Measurements from ENCODE around the gene PPHLN1.

The PPHLN1 gene

DNA sequence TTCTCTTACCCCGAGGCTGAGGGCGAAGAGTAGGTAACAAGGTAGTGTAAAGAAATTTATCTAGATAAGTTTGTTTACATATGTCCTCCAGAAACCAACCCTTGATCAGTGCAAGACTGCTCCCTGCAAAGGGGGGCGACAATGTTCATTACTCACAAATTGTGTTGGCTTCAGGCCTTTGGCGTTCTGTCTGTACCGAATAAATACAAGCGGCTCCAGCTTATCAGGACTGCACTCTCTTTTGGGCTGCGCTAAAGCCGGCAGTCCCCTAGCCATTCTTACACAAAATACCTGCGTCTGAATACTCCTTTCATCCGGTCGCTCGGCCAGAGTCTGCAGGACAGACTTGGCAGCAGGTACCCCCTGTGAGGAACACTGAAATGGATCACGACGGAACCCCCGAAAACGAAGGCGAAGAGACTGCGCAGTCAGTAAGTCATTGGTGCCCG, 116.4 kb downstream of the PPHLN1 start:
- no peak for DNase-seq (ENCODE audit: low read depth in 2 of 2)

DNA sequence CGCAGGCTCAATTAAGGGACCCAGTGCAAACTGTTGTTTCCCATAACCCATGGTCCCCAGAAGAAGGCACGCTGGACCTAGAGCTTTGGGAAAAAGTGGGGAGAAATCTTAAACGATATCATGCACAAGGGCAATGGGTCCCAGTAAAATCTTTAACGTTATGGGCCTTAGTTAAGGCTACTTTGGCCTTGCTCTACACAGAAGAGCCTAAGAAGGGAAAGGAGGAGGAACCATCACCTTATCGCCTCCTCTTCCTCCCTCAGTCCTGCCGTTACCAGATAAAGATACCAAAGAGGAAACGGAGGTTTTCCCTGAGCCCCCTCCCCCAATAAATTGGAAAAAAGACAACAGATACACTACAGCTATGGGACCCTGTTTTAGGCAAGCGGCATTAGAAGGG, 116.9 kb downstream of the PPHLN1 start:
- no peak for DNase-seq (ENCODE audit: low read depth in 2 of 2)

DNA sequence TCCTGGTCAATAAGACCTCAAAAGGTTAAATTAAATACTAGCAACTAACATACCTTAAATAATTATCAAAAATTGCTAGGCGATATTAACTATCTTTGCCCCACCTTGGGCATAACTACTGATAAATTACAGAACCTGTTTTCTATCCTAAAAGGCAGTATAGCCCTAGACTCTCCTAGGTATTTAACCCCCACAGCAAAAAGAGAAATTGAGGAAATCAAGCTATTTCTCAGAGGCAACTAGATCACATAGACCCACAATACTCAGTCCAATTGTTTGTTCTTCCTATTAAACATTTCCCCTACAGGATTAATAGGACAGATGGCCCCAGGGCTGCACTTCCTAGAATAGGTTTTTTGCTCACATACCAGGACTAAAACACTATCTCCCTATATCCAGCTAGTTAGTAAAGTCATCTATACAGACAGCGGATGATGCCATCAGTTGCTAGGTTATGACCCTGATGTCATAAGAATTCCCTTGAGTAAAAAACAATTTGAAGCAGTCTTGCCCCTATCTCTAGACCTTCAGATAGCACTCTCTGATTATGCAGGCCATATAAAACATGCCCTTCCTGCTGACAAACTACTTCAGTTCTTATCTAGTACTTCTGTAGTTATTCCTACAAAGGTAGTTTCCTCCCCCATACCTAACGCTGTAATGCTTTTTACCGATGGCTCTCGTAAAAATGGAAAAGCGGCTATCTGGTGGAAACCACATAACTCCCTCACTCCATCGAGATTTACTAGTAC, 118.4 kb downstream of the PPHLN1 start:
- no peak for DNase-seq (ENCODE audit: low read depth in 2 of 2)

DNA sequence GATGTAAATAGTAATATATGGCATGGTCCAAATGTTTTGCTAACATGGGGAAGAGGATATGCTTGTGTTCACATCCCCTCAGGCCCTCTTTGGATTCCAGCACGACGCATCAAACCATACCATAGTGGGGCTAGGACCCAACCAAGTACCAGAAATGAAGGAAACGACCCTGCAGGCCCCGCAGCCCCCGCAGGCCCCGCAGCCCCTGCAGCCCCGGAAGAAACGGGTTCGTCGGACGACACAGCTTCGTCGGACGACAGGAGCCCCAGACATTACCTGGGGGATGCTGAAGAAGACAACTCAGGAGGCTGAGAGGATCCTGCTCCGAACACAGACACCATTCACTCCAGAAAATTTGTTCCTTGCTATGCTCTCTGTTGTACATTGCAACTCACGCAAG, 119.9 kb downstream of the PPHLN1 start:
- no peak for DNase-seq (ENCODE audit: low read depth in 2 of 2)

DNA sequence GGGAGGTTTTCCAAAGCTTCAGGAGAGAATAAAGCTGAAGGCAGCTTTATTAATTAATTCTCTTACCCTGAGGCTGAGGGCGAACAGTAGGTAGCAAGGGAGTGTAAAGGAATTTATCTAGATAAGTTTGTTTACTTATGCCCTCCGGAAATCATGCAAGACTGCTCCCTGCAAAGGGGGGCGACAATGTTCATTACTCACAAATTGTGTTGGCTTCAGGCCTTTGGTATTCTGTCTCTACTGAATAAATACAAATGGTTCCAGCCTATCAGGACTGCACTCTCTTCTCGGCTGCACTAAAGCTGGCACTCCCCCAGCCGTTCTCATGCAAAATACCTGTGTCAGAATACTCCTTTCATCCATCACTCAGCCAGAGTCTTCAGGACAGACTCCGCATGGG, 120.8 kb downstream of the PPHLN1 start:
- no peak for DNase-seq (ENCODE audit: low read depth in 2 of 2)

DNA sequence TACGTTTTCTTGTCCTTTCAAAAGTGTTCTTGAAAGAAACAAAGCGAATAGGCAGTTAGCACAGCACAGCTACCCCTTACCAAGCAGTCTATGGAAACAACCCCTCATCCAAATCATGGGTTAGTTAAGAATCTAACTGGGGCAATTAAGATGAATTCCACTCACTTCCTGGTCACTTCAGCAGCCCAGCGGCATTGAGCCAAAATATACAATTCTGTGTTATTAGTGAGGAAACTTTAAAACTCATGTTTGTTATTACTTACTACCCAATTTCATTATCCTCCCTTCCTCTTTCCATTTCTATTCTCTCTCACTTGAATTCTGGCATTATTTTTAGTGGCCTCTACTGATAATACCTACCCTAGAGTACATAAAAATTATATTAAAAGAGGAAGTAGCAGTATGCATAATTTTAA, 121.4 kb downstream of the PPHLN1 start:
- no peak for DNase-seq (ENCODE audit: low read depth in 2 of 2)

DNA sequence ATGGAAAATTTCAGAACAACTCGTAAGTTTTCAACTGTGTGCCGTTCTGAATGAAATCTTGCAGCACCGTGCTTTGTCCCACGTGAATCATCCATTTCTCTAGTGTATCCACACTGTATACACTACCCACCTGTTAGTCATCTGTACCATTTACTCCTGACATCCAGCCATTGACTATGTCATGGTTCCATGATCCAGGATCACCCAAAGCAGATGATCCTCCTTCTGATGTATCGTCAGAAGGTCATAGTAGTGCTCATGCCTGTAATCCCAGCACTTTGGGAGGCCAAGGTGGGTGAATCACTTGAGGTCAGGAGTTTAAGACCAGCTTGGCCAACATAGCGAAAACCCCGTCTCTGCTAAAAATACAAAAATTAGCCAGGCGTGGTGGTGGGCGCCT, 122.9 kb downstream of the PPHLN1 start:
- DNase-seq (ENCODE audit: low read depth in 2 of 2) = no peak

DNA sequence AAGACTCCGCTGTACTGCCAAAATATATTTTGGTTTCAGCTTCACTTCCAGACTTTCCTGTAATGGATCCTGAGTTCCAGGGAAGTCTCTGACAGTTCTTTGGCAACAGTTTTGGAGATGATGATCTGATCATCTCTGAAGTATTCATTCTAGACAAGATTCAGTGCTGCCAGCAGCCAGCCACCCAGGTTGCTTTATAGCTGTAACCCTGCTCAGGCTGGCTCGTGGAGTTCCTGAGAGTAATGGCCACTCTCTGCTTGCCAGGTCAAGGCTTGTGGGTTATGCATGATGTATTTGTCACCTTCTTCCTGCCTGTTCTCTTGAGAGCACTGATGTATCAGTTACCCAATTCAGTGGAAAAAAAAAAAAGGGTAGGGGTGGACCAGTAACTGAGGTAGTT, 124.3 kb downstream of the PPHLN1 start:
- DNase-seq (ENCODE audit: low read depth in 2 of 2) = no peak

DNA sequence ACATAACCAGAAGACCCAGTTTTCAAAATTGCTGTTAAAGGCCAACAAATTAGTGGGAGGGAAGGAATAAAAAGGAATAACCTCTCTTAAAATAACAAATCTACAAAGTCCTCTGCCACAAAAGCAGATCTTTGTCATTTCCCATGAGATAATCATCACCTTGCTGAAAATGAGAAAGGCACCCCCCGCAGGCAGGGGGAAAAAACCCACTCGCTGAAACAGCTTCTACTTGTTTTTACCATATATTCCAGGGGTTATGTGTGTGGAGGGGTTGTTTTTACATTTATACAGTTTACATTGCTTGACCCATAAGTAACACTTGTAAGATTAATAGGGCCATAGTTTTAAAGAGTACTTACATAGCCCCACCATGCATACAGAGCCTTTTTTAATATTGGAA, 132.6 kb downstream of the PPHLN1 start:
- no peak for DNase-seq (ENCODE audit: low read depth in 2 of 2)

DNA sequence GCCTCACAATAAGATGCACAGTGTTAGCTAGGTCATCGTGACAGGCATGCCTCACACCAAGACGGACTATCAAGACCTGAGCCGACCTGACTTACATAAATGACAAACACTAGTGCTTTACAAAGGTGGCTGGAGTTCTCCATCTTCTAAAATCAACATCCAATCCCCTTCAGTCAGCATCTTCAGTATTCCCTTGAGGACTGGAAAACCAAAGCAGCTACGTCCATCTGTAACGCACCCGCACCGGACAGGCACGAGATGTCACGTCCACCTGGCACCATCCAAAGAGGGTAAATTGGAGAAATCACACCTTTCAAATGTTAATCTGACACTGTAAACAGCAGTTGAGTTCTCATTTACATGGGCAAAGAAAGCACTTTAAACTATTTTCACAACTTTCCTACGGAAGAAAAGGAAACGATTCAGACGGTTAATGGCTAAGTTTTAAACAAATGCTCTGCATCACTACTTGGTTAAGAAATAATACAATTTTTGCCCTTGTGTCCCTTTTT, 133.4 kb downstream of the PPHLN1 start:
- DNase-seq (ENCODE audit: low read depth in 2 of 2) = no peak

DNA sequence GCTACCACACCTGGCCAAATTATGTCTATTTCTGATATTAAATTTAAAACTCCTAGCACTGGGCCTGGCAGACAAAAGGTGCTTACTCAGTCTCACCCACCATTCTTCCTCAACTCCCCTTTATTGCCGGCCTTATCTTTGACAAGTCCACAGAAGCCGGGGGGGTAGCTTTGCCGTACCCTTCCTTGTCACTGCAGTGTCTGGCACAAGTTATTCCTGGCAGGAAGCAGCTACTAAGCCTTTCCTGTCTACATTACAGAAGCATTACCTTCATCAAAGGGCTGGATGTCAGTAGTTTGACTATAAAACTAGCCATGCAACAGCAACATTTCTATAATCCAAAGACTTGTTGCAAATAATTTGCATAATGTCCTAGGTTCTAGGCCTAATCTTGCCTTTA, 136.5 kb downstream of the PPHLN1 start:
- DNase-seq (ENCODE audit: low read depth in 2 of 2) = no peak

DNA sequence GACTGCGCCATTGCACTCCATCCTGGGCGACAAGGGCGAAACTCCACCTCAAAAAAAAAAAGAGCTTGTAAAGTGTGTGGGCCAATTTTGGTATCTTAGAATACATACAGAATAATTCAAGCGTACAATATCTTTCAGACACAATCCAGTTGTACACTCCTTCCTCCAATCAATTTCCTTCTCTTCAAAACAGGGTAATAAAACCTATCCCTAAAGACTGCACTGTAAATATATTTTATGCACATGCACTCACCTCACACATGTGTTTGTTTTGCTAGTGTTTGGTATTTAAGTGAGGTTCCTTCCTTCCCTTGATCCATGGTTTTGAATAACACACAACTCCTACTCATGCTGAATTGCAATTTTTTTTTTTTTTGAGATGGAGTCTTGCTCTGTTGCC, 137.7 kb downstream of the PPHLN1 start:
- DNase-seq (ENCODE audit: low read depth in 2 of 2) = no peak

DNA sequence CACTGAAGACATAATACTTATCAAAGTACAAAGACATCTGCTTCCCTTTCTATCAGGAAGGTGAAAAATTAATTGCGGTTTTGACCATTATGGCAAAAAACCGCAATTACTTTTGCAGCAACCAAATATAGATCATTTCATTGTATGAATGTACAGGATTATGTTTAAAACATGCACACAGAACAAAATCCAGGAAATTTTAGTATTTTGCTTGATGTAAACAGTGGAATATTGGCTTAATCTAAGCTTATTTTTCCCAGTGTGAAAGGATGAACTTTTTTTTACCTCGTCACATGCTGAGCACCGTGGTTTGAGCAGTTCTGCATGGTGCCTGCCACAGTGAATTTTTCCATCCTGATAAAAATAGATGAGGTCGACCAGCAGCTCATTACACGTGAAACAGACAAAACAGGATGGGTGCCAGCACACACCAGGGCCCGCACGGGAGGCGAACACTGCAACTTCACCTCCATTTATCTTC, 142.4 kb downstream of the PPHLN1 start:
- no peak for DNase-seq (ENCODE audit: low read depth in 2 of 2)

DNA sequence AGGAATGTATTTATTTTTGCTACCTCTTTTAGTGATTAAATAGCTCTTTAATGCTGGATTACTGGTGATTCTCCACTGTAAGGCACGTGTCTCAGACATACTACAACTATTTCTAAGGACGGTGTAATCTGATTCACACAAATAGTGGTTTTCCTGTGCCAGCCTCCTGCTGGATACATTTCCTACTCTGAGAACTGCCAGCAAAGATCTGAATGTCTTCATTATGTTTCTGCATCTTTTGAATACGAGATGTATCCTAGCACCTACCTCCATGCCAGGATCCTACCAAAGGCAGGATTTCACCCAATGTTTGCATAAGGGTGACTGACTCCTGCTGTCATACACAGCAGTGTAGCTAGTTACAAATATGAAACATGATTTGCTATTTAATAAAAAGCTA, 143.0 kb downstream of the PPHLN1 start:
- DNase-seq (ENCODE audit: low read depth in 2 of 2) = no peak

DNA sequence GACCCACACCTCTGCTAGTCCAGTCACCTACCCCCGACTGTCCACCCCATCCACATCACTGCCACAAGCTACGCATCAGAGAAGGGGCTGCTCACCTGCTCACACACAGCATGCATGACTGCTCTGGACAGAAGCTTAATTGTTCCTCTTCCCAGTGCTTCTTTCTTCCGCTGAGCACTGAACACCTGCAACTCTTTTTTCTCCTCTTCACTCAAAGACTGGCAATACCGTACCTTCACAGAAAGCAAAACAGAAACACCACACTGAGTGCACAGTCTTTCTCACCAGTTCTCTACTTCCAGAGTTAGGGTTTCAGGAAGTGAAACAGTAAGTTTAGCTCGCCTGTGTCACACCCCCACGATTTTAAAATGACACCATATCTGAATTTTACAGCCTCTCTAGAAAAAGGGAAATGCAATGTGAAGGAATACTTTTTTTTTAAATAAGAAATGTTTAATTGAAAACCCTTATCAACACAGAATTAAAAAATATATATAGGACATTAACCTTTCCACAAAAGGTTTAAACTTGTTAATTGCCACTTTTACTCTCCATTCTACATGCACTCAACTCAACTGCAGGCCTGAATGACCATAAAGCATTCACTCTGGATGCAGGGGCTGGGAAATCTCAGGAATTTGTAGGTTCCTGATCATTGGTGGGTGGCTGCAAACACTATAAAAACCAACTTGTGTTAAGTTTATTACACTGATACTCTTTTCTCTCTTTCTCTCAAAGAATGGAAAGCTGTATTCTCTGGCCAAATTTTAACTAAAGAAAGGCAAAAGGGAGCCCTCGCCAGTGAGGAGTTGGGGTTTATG, 143.6 kb downstream of the PPHLN1 start:
- DNase-seq (ENCODE audit: low read depth in 2 of 2) = no peak

DNA sequence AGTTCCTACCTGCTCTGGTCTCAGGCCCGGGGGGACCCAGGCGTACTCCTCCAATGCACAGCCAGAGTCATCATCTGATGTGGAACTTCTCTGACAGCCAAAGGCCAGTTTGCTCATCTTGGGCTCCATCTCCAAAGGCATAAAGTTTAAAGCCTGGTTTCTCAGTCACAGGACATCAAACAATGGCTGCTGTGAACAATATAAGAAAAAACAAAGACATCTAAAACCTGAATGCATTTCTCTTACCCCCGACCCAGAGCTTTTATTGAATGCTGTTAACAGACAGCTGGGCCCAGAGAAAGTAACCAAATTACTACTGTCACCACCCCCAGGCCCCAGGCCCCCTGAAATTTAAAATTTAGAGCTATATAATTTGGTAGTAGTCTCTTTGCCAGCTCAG, 146.4 kb downstream of the PPHLN1 start:
- DNase-seq (ENCODE audit: low read depth in 2 of 2) = no peak

DNA sequence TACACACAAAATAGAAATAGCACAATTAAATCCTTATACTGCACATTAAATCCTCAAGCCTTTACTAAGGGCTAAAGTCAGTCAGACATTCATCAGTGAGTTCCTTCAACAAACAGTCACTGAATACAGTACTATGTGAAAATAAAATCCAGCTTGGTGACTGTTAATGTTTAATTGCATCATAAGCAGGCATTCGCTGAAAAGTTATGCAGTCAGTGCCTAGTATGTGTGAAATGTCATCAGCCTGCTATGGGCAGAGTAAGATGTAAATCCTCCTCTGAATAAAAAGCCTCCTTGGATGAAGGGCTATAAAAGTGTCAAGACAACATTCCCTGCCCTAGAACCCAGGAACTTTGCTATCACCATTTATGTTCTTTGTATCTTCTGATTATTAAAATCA, 147.2 kb downstream of the PPHLN1 start:
- DNase-seq (ENCODE audit: low read depth in 2 of 2) = no peak

DNA sequence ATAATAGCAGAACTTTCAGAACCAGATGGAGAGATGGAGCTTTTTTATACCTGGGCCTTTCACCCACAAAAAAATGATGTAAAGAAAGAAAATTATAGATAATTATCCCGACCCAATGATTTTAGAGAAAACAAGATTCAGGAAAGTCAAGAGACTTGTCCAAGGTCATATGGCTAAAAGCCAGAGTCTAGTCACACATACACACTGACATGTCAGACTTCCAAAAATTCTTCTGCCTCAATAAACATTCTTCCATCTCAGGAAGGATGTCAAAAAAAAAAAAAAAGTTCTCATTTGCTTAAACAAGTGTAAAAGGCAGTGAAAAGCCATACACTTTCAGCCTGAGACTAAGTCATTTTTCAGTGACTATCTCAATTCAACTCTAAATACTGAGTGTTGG, 147.6 kb downstream of the PPHLN1 start:
- no peak for DNase-seq (ENCODE audit: low read depth in 2 of 2)

DNA sequence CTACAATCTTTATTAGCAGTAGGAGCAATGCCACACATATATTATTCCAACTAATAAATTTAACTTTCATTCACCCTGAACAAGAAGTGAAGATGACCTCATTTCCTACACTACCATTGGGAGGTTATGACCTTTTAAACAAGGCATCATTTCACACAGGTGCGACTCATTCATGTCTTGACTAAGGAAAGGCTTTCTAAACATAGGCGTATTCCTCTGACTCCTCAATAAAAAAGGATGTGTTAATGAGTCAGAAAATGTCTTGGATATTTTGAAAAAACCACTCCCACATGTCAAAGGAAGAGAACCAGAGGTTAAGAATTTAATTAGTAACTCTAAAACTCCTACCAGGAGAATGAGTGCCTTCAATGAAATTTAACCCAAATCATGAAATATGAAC, 148.4 kb downstream of the PPHLN1 start:
- DNase-seq (ENCODE audit: low read depth in 2 of 2) = no peak

DNA sequence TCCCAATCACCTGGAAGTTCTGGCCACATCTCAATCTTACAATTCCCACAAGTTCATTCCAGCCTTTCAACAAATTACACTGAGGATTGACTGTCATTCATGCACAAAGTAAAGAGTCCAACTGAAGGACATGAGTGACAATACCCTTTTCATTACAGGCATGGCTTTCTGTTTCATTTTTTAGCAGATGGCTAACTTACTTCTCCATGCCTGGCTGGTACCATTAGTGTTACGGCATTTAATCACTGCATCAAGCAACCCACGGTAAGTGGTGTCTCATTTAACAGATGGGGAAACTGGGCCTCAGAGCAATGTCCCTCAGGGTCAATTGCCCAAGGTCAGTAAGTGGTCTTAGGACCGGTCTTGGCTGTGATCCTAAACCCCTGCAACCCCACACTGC, 149.1 kb downstream of the PPHLN1 start:
- DNase-seq (ENCODE audit: low read depth in 2 of 2) = no peak

DNA sequence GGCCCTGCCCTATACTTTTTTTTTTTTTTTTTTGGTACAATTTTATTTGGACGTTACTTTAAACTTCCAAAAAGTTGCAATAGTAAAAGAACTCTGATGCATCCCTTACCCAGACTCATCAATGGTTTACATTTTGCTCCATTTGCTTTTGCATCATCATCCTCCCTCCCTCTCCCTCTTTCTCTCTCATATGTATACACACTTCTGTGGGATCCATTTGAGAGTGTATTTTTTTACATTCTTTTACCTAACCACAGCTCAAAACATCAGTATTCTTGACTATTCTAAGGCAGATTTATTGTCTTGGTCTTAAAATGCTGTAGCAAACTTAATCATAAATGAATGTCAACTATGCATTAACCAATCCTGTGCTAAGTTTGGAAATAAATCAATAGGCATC, 152.0 kb downstream of the PPHLN1 start:
- DNase-seq (ENCODE audit: low read depth in 2 of 2) = no peak

DNA sequence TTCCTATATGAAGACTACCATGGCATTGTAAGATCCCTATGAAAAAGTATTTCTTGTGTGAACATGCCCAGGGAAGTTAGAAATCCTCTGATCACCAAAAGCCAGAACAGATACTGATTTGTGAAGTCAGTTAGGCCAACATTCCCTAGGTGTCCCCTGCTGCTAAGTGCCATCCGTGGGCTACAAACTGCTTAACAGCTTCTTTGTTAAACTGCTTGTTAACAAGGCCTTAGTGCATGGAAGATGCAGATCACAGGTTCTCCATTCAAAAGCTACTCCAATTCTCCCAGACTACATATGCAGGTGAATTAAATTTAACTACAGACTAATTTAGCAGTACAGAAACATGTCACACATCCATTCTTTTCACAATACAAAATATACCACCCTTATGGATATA, 155.4 kb downstream of the PPHLN1 start:
- no peak for DNase-seq (ENCODE audit: low read depth in 2 of 2)

Data from activated CD4-positive, alpha-beta T cell treated with anti-CD3 and anti-CD28 coated beads for 24 hours (primary cell).